Ishikawa (cell line): ENCODE measurements around the gene EPN2.

ENCODE experiments used
- CEBPB ChIP-seq: IDR thresholded peaks from 2 replicates; pipeline ENCODE4 v1.6.1; 2012
- CREB1 ChIP-seq: IDR thresholded peaks from 2 replicates; pipeline ENCODE4 v1.6.1; 2012; ENCODE audit warnings: low read depth
- EGR1 ChIP-seq: IDR thresholded peaks from 2 replicates; pipeline ENCODE4 v1.6.1; 2012
- EP300 ChIP-seq: IDR thresholded peaks from 2 replicates; pipeline ENCODE4 v1.6.1; 2012; ENCODE audit warnings: borderline replicate concordance
- FOXM1 ChIP-seq: IDR thresholded peaks from 2 replicates; pipeline ENCODE4 v1.6.1; 2012; ENCODE audit warnings: low read depth, borderline replicate concordance
- MAX ChIP-seq: IDR thresholded peaks from 2 replicates; pipeline ENCODE4 v1.6.1; 2012
- NFIC ChIP-seq: IDR thresholded peaks from 2 replicates; pipeline ENCODE4 v1.6.1; 2012
- RAD21 ChIP-seq: IDR thresholded peaks from 2 replicates; pipeline ENCODE4 v1.6.1; 2012; ENCODE audit warnings: low read depth
- TAF1 ChIP-seq: IDR thresholded peaks from 2 replicates; pipeline ENCODE4 v1.6.1; 2012; ENCODE audit warnings: low read depth, mild to moderate bottlenecking
- TCF12 ChIP-seq: IDR thresholded peaks from 2 replicates; pipeline ENCODE4 v1.6.1; 2012; ENCODE audit warnings: low read depth
- YY1 ChIP-seq: IDR thresholded peaks from 2 replicates; pipeline ENCODE4 v1.6.1; 2012; ENCODE audit warnings: low read depth
- TF ChIP-seq, protein P1 (sequence below): IDR thresholded peaks from 2 replicates; pipeline ENCODE4 v1.6.1; 2012; ENCODE audit warnings: low read depth, mild to moderate bottlenecking

GRCh38 chr17:19381361-19381740 lies 144.2 kb downstream of the EPN2 start:
- TF ChIP-seq EP300 = no peak
- no peak for TF ChIP-seq FOXM1
- no peak for TF ChIP-seq MAX
- TF ChIP-seq YY1 = no peak
- TF ChIP-seq, protein P1, sequence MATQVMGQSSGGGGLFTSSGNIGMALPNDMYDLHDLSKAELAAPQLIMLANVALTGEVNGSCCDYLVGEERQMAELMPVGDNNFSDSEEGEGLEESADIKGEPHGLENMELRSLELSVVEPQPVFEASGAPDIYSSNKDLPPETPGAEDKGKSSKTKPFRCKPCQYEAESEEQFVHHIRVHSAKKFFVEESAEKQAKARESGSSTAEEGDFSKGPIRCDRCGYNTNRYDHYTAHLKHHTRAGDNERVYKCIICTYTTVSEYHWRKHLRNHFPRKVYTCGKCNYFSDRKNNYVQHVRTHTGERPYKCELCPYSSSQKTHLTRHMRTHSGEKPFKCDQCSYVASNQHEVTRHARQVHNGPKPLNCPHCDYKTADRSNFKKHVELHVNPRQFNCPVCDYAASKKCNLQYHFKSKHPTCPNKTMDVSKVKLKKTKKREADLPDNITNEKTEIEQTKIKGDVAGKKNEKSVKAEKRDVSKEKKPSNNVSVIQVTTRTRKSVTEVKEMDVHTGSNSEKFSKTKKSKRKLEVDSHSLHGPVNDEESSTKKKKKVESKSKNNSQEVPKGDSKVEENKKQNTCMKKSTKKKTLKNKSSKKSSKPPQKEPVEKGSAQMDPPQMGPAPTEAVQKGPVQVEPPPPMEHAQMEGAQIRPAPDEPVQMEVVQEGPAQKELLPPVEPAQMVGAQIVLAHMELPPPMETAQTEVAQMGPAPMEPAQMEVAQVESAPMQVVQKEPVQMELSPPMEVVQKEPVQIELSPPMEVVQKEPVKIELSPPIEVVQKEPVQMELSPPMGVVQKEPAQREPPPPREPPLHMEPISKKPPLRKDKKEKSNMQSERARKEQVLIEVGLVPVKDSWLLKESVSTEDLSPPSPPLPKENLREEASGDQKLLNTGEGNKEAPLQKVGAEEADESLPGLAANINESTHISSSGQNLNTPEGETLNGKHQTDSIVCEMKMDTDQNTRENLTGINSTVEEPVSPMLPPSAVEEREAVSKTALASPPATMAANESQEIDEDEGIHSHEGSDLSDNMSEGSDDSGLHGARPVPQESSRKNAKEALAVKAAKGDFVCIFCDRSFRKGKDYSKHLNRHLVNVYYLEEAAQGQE = no peak
- TF ChIP-seq CEBPB = no peak
- no peak for TF ChIP-seq EGR1
- TF ChIP-seq TAF1 = no peak
- no peak for TF ChIP-seq CREB1
- no peak for TF ChIP-seq TCF12
- TF ChIP-seq RAD21 = no peak
- no peak for TF ChIP-seq NFIC
